Measurements from ENCODE around the gene MMP24OS. TPM values are rescaled to one million over a fixed set of nuclear protein-coding genes. Genes with fewer than 3 reads are reported as not detected.

MMP24OS gene
- total and polyA plus RNA-seq, 2 donors (not counting 1 experiment from before 2014, with no cell fraction given): 36.3 to 57.0 TPM

DNA sequence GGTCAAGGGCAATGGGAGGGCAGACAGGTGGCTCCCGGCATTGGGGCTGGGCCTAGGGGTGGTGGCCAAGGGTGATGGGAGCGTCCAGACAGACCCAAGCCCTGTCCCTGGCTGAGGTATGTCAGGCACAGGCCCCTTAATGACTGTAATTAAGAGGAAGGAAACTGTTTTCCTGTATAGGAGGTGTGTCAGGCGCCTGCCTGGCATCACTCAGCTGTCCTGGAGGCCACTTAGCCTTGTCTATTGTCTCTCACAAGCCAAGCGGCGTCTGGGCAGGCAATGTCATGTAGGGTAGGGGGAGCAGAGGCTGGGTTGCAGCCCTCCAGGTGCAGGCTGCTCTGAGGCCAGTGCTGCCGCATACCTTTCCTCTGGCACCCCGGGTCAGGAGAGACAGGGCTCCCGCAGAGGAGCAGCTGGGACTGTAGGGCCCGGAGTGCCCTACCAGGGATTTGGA lies 18.2 kb upstream of the MMP24OS start:
- peaks cover 0 to 12% (median 3%) of the 10 kb centered on the region in 4 experiments for H3K27me3 ChIP-seq (replicated peaks in 1 of 4; ENCODE audit: control extremely low read depth in 1 of 4, control insufficient read depth in 3 of 4, insufficient read depth in 4 of 4, low read length in 3 of 4)
- WGBS (ENCODE audit: insufficient coverage): 76% methylated on average over 8 of the region's 9 CpGs
- H3K27ac ChIP-seq (ENCODE audit: low read length in 2 of 2): no peak overlapping the region
- ATAC-seq (ENCODE audit: low read depth) (no peak), DNase-seq (no peak)
- H3K4me1 ChIP-seq (ENCODE audit: control insufficient read depth in 2 of 2, insufficient read depth in 2 of 2, low read length in 2 of 2): no peaks in the 10 kb centered on the region
- no peaks in the 10 kb centered on the region for H3K9me3 Mint-ChIP-seq (ENCODE audit: insufficient read depth)
- peaks cover 24% of the 10 kb centered on the region for H3K27me3 Mint-ChIP-seq
- H3K4me3 Mint-ChIP-seq: no peak overlapping the region
- no peak overlapping the region for H3K9ac ChIP-seq (ENCODE audit: low read length)
- no peak overlapping the region for H2AFZ ChIP-seq (ENCODE audit: insufficient read depth, low read depth, low read length, poor library complexity, severe bottlenecking)
- intact Hi-C loops (cut with micrococcal nuclease): no loop called here
- no peaks in the 10 kb centered on the region for H4K20me1 ChIP-seq (ENCODE audit: control insufficient read depth, insufficient read depth, low read length, poor library complexity, severe bottlenecking)
- no peaks in the 10 kb centered on the region for H3K9me3 ChIP-seq (ENCODE audit: control extremely low read depth in 1 of 3, control insufficient read depth in 2 of 3, insufficient read depth in 1 of 3, low read length in 2 of 3)
- ChIA-PET POLR2A (no interaction called here), CTCF (no interaction called here)
- H3K79me2 ChIP-seq (ENCODE audit: control insufficient read depth, insufficient read depth, low read length): no peaks in the 10 kb centered on the region
- H3K4me1 Mint-ChIP-seq: no peaks in the 10 kb centered on the region
- no peak overlapping the region for H3K27ac Mint-ChIP-seq
- no peaks in the 10 kb centered on the region for H3K36me3 ChIP-seq (replicated peaks in 1 of 2; ENCODE audit: control extremely low read depth in 1 of 2, control insufficient read depth in 1 of 2, extremely low read depth in 1 of 2, insufficient read depth in 2 of 2, low read length in 1 of 2)
- H3K4me2 ChIP-seq (replicated peaks; ENCODE audit: low read depth, low read length, poor library complexity, severe bottlenecking): no peak overlapping the region
- TF ChIP-seq EZH2 (IDR thresholded peaks at IDR 0.05; ENCODE audit: borderline replicate concordance, insufficient read depth, low read depth, low read length, poor library complexity, severe bottlenecking): no peak
- TF ChIP-seq, protein P1, sequence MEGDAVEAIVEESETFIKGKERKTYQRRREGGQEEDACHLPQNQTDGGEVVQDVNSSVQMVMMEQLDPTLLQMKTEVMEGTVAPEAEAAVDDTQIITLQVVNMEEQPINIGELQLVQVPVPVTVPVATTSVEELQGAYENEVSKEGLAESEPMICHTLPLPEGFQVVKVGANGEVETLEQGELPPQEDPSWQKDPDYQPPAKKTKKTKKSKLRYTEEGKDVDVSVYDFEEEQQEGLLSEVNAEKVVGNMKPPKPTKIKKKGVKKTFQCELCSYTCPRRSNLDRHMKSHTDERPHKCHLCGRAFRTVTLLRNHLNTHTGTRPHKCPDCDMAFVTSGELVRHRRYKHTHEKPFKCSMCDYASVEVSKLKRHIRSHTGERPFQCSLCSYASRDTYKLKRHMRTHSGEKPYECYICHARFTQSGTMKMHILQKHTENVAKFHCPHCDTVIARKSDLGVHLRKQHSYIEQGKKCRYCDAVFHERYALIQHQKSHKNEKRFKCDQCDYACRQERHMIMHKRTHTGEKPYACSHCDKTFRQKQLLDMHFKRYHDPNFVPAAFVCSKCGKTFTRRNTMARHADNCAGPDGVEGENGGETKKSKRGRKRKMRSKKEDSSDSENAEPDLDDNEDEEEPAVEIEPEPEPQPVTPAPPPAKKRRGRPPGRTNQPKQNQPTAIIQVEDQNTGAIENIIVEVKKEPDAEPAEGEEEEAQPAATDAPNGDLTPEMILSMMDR (IDR thresholded peaks at IDR 0.05): no peak
- H3K4me3 ChIP-seq (ENCODE audit: control extremely low read depth in 1 of 5, extremely low read depth in 1 of 5, insufficient read depth in 1 of 5, low read depth in 2 of 5, low read length in 4 of 5): no peak overlapping the region

DNA sequence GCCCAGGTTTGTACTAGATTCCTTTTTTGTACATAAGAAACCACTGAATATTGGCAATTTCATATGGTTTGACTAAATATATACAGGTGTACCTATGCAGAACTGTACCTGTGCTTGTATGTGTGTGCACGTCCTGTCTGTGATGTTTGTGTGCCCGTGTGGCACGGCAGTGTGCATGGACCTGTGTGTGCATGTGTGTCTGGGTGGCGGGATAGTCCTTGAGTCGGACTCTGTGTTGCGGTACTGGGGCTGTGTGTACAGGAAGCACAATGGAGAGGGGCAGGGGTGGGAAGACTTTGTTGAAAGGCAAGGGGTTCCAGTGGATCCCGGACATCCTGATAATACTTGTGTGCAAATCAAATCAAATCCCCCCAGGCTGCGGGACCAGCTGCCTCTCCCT lies 17.8 kb upstream of the MMP24OS start:
- Histone ChIP-seq H4K20me1 (ENCODE audit: control insufficient read depth, insufficient read depth, low read length, poor library complexity, severe bottlenecking) (no peaks in the 10 kb centered on the region), H3K79me2 (ENCODE audit: control insufficient read depth, insufficient read depth, low read length) (no peaks in the 10 kb centered on the region), H3K27me3 (replicated peaks in 1 of 4; ENCODE audit: control extremely low read depth in 1 of 4, control insufficient read depth in 3 of 4, insufficient read depth in 4 of 4, low read length in 3 of 4) (peaks cover 0 to 12% (median 3%) of the 10 kb centered on the region in 4 experiments), H3K4me3 (ENCODE audit: control extremely low read depth in 1 of 5, extremely low read depth in 1 of 5, insufficient read depth in 1 of 5, low read depth in 2 of 5, low read length in 4 of 5) (no peak overlapping the region), H3K36me3 (replicated peaks in 1 of 2; ENCODE audit: control extremely low read depth in 1 of 2, control insufficient read depth in 1 of 2, extremely low read depth in 1 of 2, insufficient read depth in 2 of 2, low read length in 1 of 2) (no peaks in the 10 kb centered on the region), H3K9ac (ENCODE audit: low read length) (no peak overlapping the region), H2AFZ (ENCODE audit: insufficient read depth, low read depth, low read length, poor library complexity, severe bottlenecking) (no peak overlapping the region), H3K27ac (ENCODE audit: low read length in 2 of 2) (no peak overlapping the region), H3K4me2 (replicated peaks; ENCODE audit: low read depth, low read length, poor library complexity, severe bottlenecking) (no peak overlapping the region), H3K9me3 (ENCODE audit: control extremely low read depth in 1 of 3, control insufficient read depth in 2 of 3, insufficient read depth in 1 of 3, low read length in 2 of 3) (no peaks in the 10 kb centered on the region), H3K4me1 (ENCODE audit: control insufficient read depth in 2 of 2, insufficient read depth in 2 of 2, low read length in 2 of 2) (no peaks in the 10 kb centered on the region)
- Mint-ChIP-seq H3K27ac (no peak overlapping the region), H3K27me3 (peaks cover 24% of the 10 kb centered on the region), H3K4me1 (no peaks in the 10 kb centered on the region), H3K4me3 (no peak overlapping the region), H3K9me3 (ENCODE audit: insufficient read depth) (no peaks in the 10 kb centered on the region)
- ATAC-seq (ENCODE audit: low read depth) (no peak), DNase-seq (no peak)
- 96% methylated on average over 6 of the region's 8 CpGs for WGBS (ENCODE audit: insufficient coverage)
- POLR2A ChIA-PET: no interaction called here
- TF ChIP-seq, protein P1 (IDR thresholded peaks at IDR 0.05): no peak
- no peak for TF ChIP-seq EZH2 (IDR thresholded peaks at IDR 0.05; ENCODE audit: borderline replicate concordance, insufficient read depth, low read depth, low read length, poor library complexity, severe bottlenecking)
- CTCF ChIA-PET: no interaction called here
- intact Hi-C loops (cut with micrococcal nuclease): no loop called here

All from B cell (primary cell).